PFSK-1 (cell line): ENCODE measurements around the gene INAFM1. TPM values are rescaled to one million over a fixed set of nuclear protein-coding genes. Genes with fewer than 3 reads are reported as not detected.
A peak's percentile ranks its signal among the peaks of the same experiment; 100 is the strongest.

Source experiments
- FOXP2 ChIP-seq: optimal IDR thresholded peaks from 2 replicates; pipeline ENCODE3; 2011; ENCODE audit warnings: borderline replicate concordance, control low read depth, inconsistent platforms; ENCODE audit not compliant: insufficient read depth; ENCODE audit errors: extremely low read length, extremely low read depth
- POLR2AphosphoS5 ChIP-seq: IDR thresholded peaks from 2 replicates; pipeline ENCODE4 v1.6.1; 2012; ENCODE audit warnings: low read depth, mild to moderate bottlenecking, control low read depth, low read length, moderate library complexity
- SIN3A ChIP-seq: IDR thresholded peaks from 2 replicates; pipeline ENCODE4 v1.6.1; 2012; ENCODE audit warnings: mild to moderate bottlenecking, low read length, moderate library complexity, borderline replicate concordance; ENCODE audit not compliant: insufficient read depth
- TAF1 ChIP-seq: IDR thresholded peaks from 2 replicates; pipeline ENCODE4 v1.6.1; 2012; ENCODE audit warnings: low read length, control low read depth, borderline replicate concordance; ENCODE audit not compliant: insufficient read depth
- polyA plus RNA-seq: library from polyadenylated mRNA; unstranded; fragments of >200 nt; gene quantifications from one replicate; pipeline ENCODE4 v1.2.1, GENCODE V29; 2012; ENCODE audit warnings: low read depth, missing spikeins; ENCODE audit not compliant: insufficient read length
- TF ChIP-seq, protein P1 (sequence below), 2 experiments: IDR thresholded peaks; 2 replicates each; pipeline versions ENCODE4 v1.6.1 to v1.8.0; 2011 to 2012; ENCODE audit warnings: low read depth in 2 of 2, low read length in 2 of 2, control low read depth in 1 of 2, inconsistent platforms in 1 of 2, mild to moderate bottlenecking in 1 of 2, moderate library complexity in 1 of 2; ENCODE audit not compliant: insufficient read depth in 1 of 2

INAFM1 gene
- 68.0 TPM for polyA plus RNA-seq

GRCh38 chr19:47274071-47274890 lies at the start of gene INAFM1:
Gene INAFM1, plus strand, starts transcription at chr19:47274885. Its CDS starts 35 bp downstream, at chr19:47274920.
- peak; percentile 75; the same call in 1 of the 2 replicates for TF ChIP-seq SIN3A
- TF ChIP-seq FOXP2: peak; percentile 11
- TF ChIP-seq, protein P1, sequence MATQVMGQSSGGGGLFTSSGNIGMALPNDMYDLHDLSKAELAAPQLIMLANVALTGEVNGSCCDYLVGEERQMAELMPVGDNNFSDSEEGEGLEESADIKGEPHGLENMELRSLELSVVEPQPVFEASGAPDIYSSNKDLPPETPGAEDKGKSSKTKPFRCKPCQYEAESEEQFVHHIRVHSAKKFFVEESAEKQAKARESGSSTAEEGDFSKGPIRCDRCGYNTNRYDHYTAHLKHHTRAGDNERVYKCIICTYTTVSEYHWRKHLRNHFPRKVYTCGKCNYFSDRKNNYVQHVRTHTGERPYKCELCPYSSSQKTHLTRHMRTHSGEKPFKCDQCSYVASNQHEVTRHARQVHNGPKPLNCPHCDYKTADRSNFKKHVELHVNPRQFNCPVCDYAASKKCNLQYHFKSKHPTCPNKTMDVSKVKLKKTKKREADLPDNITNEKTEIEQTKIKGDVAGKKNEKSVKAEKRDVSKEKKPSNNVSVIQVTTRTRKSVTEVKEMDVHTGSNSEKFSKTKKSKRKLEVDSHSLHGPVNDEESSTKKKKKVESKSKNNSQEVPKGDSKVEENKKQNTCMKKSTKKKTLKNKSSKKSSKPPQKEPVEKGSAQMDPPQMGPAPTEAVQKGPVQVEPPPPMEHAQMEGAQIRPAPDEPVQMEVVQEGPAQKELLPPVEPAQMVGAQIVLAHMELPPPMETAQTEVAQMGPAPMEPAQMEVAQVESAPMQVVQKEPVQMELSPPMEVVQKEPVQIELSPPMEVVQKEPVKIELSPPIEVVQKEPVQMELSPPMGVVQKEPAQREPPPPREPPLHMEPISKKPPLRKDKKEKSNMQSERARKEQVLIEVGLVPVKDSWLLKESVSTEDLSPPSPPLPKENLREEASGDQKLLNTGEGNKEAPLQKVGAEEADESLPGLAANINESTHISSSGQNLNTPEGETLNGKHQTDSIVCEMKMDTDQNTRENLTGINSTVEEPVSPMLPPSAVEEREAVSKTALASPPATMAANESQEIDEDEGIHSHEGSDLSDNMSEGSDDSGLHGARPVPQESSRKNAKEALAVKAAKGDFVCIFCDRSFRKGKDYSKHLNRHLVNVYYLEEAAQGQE (IDR thresholded peaks at IDR 0.05; ENCODE audit: insufficient read depth in 1 of 2, low read depth in 2 of 2, low read length in 2 of 2): no peak

DNA sequence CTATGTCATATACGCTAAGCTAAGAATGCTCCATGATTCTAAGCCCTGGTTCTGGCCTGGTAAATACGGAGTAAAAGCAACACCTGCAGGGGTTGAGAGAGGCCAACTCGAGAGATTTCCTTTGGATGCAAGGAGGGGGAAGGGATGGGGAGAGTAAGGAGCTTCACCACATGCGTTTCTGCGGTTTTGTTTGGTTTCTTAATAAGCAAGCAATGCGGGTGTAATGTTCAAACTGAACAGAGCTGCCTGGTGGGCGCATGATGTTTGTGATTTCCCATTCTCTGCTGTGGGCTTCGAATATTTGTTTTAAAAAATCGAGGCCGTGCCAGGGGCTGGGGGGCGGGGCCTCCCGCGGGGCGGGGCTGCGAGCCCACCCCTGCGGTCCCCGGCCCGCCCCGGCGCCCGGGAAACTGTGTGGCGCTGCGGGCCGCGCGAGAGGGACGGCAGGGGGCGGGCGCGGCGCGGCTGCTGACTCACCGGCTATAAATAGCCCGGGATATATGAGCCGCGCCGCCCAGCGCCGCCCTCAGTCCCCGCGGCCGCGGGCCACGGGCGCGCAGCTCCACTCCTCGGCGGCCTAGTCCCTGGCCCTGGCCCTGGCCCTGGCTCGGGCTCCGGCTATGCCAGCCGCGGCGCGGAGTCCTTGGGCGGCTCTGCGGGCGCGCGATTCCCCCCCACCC lies 48.8 kb upstream of the INAFM1 start:
- TF ChIP-seq, protein P1 (IDR thresholded peaks at IDR 0.05; ENCODE audit: insufficient read depth in 1 of 2, low read depth in 2 of 2, low read length in 2 of 2): peak; percentile 29 to 60; a peak in 1 of 4 replicates
- TF ChIP-seq TAF1 (peak; percentile 90), FOXP2 (peak; percentile 61), POLR2AphosphoS5 (peak; percentile 99), SIN3A (0 out of 2 replicates have a peak, but pooled peaks have one; percentile 47)

- TF ChIP-seq, protein P1 (IDR thresholded peaks at IDR 0.05; ENCODE audit: insufficient read depth in 1 of 2, low read depth in 2 of 2, low read length in 2 of 2): no peak
- 0 out of 2 replicates have a peak, but pooled peaks have one; percentile 14 for TF ChIP-seq TAF1
- TF ChIP-seq POLR2AphosphoS5: peak; percentile 19
- TF ChIP-seq FOXP2: peak; percentile 8
- no peak for TF ChIP-seq SIN3A
These were observed 48.0 kb upstream of the INAFM1 start for GRCh38 chr19:47226426-47227351.

GRCh38 chr19:47227352-47228167 lies 47.1 kb upstream of the INAFM1 start:
- TF ChIP-seq, protein P1 (IDR thresholded peaks at IDR 0.05; ENCODE audit: insufficient read depth in 1 of 2, low read depth in 2 of 2, low read length in 2 of 2): no peak; a peak in 1 of 4 replicates
- TF ChIP-seq POLR2AphosphoS5: peak; percentile 60; the same call in 1 of the 2 replicates
- peak; percentile 41 for TF ChIP-seq FOXP2
- no peak for TF ChIP-seq TAF1
- no peak; the same call in 1 of the 2 replicates for TF ChIP-seq SIN3A
